ENCODE data around the gene HSPA8.
"Not testable (repeated sequence)": the region's sequence is repeated elsewhere in the genome, so short reads cannot be mapped to it uniquely, and the experiment has no call there.

Gene HSPA8

GRCh38 chr11:123069908-123070821 lies 8.2 kb upstream of the HSPA8 start:
- no peak for DNase-seq

- no peak for DNase-seq
Observed at GRCh38 chr11:123065621-123066020, 3.7 kb upstream of the HSPA8 start.

- DNase-seq: no peak
Observed at GRCh38 chr11:123063826-123064657, 2.1 kb upstream of the HSPA8 start.

GRCh38 chr11:123062892-123063825 lies 1.2 kb upstream of the HSPA8 start:
- peak; percentile 59 for DNase-seq

GRCh38 chr11:123062158-123062891 lies 389 bp upstream of the HSPA8 start:
- peak; percentile 100 for DNase-seq

- no peak for DNase-seq
Observed at GRCh38 chr11:123060277-123061000, 1.5 kb downstream of the HSPA8 start.

- DNase-seq: not testable (repeated sequence)
Observed at GRCh38 chr11:123059041-123059920, 2.7 kb downstream of the HSPA8 start.

- no peak for DNase-seq
Observed at GRCh38 chr11:123057661-123058305, 4.2 kb downstream of the HSPA8 start.

- DNase-seq: no peak
Observed at GRCh38 chr11:123056835-123057491, 5.0 kb downstream of the HSPA8 start.

- DNase-seq: no peak
Observed at GRCh38 chr11:123055191-123055901, 6.6 kb downstream of the HSPA8 start.

DNA sequence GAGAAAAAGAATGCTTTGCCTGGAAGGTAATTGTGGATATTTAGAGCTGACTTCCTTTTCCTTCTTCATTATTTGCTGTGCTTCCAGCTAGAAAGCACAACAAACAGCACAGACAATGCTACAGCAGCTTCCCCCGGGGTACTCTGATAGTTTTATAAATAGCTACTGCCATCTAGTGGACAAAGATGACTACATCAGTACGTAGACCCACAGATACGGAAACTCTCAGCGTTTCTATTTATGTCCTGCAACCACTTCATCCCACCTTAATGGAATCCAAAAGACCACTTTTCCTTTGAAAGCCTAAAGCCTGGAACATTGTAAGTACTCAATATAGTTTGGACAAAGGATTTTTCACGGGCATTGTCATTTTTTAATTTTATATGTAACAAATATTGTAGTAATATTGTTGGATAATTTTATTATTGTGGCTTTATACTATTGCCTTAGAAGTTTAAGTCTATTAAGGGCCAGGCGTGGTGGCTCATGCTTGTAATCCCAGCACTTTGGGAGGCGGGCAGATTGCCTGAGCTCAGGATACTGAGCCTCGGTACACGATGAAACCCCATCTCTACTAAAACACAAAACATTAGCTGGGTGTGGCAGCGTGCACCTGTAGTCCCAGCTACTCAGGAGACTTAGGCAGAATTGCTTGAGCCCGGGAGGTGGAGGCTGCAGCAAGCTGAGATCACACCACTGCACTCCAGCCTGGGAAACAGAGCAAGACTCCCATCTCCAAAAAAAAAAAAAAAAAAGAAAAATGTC lies 7.5 kb downstream of the HSPA8 start:
- no peak for DNase-seq

DNA sequence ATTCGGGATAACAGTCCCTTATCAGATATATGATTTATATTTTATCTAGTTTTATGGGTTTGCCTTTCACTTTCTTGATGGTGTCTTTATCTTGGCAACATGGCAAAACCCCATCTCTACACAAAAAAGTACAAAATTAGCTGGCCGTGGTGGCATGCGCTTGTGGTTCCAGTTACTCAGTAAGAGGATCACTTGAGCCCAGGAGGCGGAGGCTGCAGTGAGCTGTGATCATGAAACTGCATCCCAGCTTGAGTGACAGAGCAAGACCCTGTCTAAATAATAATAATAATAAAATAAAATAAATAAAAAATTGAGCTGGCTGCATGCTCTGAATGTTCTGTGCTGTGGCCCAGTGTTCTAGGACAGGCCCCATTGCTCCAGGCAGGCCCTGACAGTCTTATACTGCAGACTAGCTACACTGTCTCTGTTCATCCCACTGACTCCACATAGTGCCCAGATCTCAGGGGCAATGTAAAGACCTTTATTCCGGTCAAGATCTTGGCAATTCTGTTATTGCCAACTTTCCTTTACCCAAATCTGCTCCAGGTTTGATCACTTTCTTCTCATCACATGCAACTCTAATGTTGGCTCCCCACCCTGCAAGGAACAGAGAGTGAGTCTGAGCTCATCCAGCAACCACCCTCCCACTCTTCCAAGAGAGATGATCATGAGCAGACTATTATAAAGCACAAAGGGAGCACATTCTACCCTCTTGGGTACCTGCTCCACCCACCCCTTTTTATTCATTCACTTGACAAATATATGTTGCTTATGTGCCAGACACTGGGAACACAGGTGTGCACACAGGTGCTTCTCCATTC lies 8.8 kb downstream of the HSPA8 start:
- no peak for DNase-seq

GRCh38 chr11:123051634-123052033 lies 10.3 kb downstream of the HSPA8 start:
- no peak for DNase-seq

- DNase-seq: no peak
Observed at GRCh38 chr11:123051146-123051545, 10.8 kb downstream of the HSPA8 start.

DNA sequence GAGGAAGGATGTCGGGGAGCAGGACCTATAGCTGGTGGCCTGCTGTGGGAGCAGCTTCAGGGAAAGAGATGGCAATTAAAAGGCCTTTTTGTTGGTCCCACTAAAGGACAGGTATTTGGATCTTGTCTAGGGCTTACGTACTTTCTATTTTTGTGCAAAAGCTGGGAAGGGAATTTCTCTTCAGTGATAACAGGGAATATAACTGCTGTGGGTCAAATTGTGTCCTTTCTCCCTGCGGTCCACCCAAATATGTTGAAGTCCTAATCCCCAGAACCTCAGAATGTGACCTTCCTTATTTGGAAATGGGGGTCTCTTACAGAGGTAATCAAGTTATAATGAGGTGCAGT lies 14.0 kb downstream of the HSPA8 start:
- no peak for DNase-seq

DNA sequence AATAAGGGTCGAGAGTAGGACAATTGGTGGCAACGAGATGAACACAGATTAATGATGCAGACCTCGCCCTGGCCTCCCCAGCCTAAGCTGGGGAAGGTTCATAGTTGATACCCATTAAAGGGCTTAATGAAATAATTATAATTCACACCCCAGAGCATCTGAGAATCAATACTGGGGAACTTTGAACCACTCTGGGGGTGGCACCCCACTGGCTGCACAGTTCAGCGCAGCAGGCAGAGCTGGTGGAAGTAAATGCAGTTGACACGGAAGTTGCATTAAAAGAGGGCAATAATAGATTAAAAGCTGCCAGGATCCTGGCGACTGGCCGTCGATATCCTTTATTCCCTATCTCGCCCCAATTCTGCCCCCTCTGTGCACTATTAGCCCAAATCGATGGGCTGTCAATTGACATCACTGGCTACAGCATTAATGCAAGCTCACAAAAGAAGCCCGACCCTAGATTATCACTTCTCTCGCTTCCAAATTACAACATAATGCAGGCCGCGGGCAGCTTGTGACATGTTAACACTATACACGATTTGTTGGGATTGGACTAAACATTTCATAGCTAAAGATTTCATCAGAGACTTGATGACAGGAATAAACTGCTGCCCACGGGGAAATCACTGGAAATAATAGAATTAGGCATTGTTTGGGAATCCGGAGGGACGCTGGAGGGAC lies 14.5 kb downstream of the HSPA8 start:
- DNase-seq: no peak

Measured in activated CD4-positive, alpha-beta T cell treated with anti-CD3 and anti-CD28 coated beads for 48 hours (primary cell).